GM18519 (cell line): ENCODE measurements around the gene TOMT.

Source experiments
- ATAC-seq: cut with Tn5 transposase; IDR thresholded peaks from one replicate; pipeline ENCODE4 v1.9.1; 2021; ENCODE audit warnings: mild to moderate bottlenecking, moderate library complexity; ENCODE audit not compliant: unreplicated experiment, low FRiP score

Gene TOMT

GRCh38 chr11:72105888-72106287, at the start of gene TOMT:
TOMT (plus strand) TSS chr11:72105924; CDS start chr11:72105952, 28 bp downstream.
- no peak for ATAC-seq

DNA sequence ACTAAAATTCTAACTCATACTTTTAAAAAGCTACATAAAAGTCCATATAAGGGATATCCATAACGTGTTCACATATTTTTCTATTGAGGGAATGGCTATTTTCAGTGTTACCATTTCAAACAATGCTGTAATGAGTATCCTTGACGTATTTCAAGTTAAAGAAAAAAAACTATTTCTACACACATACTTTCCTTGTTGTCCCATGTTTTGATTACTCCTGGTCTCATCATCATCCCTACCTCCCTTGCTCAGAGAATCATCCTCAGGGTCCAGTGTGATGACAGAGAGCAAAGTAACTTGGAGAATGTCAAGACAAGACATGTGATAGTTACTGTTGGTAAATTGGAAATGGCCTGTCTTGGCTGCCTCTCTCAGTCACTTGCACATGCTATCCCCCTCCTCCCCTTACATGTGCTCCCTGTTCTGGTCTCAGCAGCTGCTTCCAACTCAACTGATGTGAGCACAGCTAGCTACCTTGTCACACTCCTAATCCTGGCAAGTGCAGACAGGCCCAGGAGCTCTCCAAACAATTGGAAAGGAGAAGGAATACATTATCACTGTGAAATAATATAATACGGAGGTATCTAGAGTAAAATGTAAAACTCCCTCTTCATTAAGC, 47.2 kb upstream of the TOMT start:
- no peak for ATAC-seq

- ATAC-seq, result no peak
Observed at GRCh38 chr11:72061739-72062396, 43.9 kb upstream of the TOMT start.

DNA sequence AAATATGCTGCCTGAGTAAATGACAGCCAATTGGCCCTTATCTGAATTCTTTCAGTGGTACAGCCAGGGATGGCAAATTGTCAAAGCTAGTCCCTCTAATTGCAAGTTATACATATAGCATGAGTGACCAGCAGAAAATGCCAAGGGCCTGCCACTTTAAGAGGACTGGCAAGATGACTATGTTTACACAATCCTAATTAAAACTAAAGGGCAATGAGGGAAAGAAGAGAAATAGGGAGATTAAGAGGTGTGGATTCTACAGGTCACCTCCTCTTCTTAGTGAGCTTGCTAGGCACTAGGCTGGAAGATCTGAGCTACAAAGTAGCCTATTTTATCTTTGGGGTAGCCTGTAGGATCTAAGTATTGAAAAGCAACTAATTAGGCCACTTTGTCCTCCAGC, 38.9 kb upstream of the TOMT start:
- no peak for ATAC-seq

DNA sequence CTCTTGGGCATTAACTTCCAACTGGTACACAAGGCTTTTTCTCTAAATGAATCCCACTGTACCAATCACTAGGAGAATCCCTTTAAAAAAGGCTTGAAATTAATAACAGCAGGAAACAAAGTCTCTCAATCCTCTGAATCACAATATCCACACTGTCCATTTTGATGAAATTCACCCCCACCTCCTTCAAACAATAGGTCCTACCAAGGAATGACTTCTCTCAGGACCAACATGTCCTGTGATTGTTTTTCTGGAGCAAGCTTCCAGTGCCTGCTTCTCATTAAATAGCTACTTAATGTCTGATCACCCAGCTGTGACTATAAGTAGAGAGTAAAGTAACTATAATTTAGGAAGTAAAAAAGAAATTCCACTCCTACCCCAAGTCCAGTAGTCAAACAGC, 38.5 kb upstream of the TOMT start:
- ATAC-seq, result no peak

DNA sequence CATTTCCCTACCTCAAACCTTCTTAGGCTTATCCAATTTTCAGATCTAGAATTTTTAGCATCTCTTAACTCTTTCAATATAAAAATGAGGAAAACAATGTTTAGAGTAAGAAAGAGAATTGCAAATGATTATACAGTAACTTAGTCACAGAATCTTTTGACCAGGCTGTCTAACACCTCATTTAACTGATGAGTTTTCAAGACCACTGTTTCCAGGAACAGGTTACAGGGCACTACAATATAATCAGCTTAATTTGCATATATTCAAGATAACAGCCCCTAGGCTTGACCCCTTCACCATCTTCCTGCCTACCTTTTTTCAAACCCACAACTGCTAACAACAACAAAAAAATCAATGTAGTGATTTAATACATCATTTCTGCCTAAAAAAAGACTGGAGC, 38.0 kb upstream of the TOMT start:
- no peak for ATAC-seq

DNA sequence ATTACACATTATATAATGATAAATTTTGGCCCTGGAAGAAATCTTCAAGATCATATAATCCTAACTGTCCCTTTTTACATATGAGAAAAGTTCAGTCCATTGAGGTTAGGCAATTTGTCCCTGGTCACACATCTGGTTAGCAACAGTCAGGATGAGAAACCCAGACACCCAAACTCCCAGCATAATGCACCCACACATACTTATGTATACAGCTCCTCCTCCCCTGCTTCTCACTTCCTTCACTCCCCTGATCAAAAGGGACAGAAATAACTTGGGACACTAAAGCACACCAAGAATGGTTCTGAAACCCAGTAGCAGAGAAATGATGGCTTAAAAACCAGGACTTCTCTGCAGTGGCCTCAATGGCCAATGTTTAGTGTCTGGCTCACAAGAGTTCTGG, 36.5 kb upstream of the TOMT start:
- no peak for ATAC-seq

DNA sequence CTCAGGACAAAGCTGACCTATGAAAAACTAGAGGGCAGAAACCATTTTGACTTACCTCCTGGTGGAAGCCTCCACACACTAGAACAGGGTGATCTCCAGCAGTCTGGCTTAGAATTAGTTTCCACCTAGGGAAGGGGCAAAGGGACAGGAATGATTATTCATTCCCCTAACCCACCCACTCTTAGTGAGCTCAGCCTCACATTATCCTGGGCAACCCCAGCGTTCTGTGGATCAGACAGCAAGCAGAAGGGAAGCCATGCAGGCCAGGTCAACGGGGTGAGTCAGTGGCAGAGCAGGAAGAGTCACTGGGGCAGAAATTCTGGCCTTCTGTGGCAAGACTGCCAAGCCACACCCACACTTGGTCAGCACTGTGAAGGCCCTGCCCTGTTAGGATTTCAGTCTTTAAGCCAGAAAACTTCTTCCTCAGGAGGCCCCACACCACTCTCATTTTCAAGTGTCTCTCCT, 35.9 kb upstream of the TOMT start:
- no peak for ATAC-seq

GRCh38 chr11:72070491-72070890, 35.2 kb upstream of the TOMT start:
- no peak for ATAC-seq

DNA sequence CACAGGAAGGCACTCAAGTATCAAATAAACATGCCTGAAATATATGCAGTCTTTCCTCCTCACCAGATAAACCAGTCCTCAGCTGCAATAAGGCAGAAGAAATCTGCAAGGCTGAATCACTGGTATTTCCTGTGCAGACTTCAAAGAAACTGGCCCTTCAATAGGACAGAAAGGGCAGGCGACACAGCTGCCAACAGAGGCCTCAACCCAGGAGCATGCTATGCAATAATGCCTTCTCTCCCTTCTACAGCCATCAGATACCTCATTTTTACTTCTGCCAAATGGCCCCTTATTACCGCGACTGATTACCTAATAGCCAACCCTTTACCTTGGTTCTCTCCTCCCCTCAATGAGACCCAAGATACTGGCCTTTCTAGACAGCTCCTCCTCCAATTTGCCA, 33.4 kb upstream of the TOMT start:
- ATAC-seq, result no peak

DNA sequence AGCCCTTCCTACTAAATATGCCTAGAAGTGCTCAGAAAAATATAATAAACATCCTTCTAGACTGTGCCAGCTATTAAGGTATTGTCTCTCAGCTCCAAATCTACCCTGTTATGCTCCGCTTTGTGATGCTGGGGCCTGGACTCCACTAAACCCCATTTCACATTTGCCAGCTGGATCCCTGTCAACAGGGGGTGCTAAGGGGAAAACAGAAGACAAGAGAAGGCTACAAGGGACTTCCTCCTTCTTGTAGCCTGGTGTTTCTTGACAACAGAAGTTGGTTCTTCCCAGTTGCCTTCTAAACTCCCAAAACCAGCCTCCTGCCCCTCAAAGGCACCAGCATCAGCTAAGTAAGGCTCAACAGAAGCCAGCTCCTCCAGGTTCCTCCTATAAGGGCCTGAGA, 30.6 kb upstream of the TOMT start:
- no peak for ATAC-seq

DNA sequence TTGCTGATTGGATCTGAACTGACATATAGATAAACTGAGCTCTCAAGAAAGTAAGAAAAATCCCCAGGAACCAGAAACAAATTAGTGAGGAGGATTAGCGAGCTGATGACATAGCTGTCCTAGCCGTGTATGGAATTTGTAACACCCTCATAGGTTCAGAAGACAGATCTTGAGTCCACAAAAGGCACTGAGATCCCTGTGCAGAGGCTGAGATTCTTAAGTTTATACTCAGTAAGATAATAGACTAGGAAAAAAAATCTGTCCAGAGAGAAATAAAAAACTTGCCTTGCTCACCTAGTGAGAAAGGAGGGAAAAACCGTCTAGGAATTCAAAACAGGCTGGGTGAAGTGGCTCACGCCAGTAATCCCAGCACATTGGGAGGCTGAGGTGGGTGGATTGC, 30.0 kb upstream of the TOMT start:
- no peak for ATAC-seq

DNA sequence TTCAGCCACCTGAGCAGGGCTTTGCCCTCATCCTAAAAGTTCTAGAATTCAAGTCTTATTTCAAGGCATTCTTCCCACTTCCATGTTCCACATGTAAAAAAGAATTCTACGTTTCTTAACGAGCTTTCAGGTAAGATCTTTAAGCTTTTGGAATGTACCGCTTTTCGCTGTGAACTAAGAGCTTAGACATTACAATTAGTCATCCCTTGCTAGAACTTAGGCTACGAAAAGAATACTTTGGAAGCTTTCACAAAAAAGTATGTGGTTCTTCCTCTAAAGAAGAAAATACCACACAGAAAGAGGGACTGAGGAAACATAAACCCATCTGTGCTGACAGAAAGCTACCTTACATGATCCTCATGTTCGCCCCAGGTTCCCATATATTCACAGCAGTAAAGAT, 27.2 kb upstream of the TOMT start:
- no peak for ATAC-seq

DNA sequence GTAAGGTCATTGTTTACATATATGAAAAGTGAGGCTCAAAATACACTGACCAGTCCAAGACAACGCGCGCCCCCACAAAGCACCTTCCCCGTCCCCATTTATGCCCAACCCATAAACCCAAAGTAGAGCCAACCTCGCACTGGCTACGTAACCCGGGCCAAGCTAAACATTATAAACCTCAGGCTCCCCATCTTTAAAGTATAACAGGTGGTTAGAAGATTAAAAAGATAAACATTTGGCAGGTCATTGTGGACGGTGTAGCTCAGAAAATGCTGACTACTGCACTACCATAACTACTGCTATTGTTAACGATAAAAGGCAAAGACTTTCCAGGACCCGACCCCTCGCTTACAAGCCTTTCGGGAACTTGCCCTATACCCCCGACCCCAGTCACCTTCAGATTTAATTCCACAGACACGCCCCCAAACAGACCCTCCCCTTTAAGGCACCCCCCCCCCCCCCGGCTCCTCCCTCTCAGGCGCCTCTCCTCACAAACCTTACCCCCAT, 25.9 kb upstream of the TOMT start:
- no peak for ATAC-seq

- ATAC-seq, result peak; percentile 83
Observed at GRCh38 chr11:72080326-72081183, 25.2 kb upstream of the TOMT start, which contains the start of the genes LRRC51 and NUMA1. LRRC51 (plus strand) TSS chr11:72080850; CDS start chr11:72089084, 8,234 bp downstream. NUMA1 (minus strand) TSS chr11:72080542; CDS start chr11:72035943, 44,599 bp downstream.

DNA sequence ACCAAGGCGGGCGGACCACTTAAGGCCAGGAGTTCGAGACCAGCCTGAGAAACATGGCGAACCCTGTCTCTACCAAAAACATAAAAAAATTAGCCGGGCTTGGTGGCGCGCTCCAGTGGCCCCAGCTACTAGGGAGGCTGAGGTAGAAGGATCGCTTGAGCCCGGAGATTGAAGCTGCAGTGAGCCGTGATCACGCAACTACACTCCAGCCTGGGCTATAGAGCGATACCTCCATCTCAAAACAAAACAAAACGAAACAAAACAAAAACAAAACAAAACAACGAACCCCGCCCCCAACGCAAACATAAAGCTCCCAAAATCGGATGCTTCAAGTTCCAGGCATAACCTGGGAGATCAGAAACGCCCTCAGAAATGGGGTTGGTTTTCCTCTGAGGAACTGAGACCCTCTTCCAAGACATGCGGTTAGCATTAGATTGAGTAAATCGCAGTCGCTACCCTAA, 24.5 kb upstream of the TOMT start:
- no peak for ATAC-seq

DNA sequence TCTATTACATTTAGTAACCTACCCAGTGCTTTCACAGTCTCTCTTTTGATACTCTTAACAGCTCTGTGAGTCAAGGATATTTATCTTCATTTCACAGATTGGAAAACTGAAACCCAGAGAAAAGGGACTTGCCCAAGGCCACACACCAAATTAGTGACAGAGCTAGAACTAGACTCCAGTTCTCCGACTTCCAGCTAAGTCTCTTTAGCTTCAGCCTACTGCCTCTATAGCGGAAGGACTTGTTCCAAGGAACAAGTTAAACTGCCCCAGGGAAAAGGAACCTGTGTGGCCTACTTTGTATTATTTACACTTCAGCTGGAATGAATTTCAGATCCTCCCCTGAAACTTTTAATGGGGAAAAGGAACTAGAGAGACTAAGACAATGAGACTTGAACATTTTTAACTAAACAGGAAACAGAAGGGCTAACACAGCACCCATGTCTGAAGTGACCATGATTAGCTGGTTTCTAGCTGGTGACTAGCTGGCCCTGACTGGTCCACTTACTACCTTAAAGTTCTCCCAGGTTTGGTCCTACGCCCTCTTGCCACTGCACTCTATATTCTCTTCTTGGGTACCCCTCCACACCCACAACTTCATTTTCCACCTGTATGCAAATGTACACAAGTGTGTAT, 23.8 kb upstream of the TOMT start:
- no peak for ATAC-seq

- ATAC-seq, result no peak
Observed at GRCh38 chr11:72083414-72083813, 22.3 kb upstream of the TOMT start.

DNA sequence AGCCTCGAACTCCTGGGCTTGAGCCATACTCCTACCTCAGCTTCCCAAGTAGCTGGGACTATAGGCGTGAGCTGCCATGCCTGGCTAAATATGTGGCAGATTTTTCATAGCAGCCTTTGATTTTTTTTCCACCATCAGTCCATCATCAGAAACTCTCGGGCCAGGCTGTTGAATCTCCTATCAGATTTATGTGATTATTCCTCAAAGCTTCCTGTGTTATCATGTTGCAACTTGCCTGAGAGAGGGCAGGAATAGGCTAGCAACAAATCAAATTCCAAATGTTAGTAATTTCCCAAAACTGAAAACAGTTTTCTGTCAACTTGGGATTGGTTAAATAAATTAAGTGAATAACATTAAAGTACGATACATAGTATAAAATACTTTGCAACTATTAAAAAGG, 21.6 kb upstream of the TOMT start:
- ATAC-seq, result no peak

DNA sequence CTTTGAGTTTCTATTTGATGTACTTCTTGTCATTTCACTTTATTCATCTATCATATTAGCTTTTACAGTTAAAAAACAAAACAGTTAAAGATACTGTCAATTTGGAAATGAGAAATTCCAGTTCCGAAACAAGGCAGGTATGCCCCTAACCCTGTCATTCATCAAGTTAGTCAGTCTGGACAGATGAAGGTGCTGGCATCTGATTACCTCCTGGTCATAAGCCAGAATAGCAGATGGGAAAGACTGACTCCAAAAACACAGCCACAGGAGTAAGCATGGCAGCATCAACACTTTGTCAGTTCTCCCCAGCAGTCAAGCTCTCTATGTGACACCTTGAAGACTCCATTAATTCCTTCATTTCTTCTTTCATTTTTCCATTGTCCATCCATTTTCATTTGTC, 20.8 kb upstream of the TOMT start:
- ATAC-seq, result no peak
